Activated CD8-positive, alpha-beta memory T cell treated with anti-CD3 and anti-CD28 coated beads for 24 hours (primary cell): ENCODE results near the gene RNF26.
"Not testable (repeated sequence)": the region's sequence is repeated elsewhere in the genome, so short reads cannot be mapped to it uniquely, and the experiment has no call there.

Experiments
- DNase-seq: peaks from one replicate; pipeline ENCODE4 v3.0.0-alpha.2; 2020

Gene RNF26

DNA sequence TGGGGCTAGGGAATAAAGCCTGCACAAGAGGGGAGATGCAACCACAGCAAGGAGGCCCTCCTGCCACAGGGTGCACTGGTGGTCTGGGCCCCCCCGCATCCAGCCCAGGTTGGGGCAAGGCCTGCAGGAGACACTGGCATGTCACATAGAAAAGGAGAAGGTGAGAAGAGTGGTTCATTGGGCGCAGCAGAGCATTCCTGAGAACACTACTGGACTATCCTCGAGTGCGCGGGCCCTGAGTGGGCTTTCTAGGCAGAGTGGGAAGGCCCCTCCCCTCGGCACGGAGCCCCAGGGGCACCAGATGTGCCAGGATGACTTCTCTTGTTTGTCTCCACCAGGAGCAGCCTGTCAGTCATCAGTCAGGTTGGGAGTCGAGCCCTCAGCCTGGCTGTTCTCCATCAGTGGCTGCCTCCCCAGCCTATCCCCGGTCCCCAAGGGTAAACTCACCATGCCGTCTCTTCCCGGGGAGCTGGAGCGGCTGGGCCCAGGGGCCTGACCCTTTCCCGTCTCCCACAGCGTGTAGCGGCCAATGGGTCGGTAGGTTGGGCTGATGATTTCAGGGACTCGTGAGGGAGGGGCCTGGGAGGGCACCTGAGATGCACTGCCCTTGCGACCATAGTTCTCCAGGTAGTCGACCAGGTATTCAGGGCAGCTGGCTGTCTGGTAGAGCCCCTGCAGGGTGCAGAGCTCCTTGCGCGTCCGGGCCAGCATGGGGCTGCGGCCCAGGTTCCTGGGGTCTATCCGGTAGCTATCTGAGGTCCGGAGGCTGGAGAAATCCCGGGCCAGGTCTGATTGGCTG lies 38.1 kb downstream of the RNF26 start:
- DNase-seq, result no peak

- no peak for DNase-seq
These were observed 39.0 kb downstream of the RNF26 start for GRCh38 chr11:119373059-119373920.

- DNase-seq, result peak; percentile 69
These were observed 39.7 kb downstream of the RNF26 start for GRCh38 chr11:119373921-119374631.

DNA sequence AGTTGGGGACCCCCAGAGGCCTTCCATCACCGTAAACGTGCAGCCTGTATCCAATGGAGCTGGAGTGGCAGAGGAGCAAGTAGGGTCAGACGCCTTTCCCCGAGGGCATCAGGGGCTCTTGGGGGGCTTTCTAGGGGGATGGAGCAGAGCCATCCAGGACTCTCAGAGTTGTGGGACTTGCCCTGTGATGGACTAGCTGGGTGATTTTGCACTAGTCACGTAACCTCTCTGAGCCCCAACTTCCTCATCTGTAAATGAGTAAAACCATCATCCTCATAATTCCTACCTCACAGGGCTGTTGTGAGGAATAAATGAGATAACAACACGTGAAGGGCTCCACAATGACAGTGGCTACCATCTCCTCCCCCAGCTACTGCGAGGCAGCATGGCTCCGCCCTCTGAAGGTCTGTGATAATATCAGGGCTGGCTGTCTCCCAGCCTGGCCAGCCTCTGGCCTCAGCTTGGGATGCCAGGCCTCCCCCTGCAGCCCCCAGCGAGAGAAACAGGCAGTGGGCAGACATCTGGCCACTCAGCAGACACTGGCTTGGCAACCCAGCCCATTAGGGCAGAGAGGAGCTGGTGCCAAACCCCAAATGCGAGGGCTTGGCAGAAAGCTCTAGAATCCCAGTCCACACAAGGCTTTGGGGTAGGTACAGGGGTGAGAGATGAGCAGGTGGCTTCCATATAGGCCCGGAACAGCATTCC lies 40.5 kb downstream of the RNF26 start:
- no peak for DNase-seq

- DNase-seq, result no peak
These were observed 41.2 kb downstream of the RNF26 start for GRCh38 chr11:119375337-119376196.

DNA sequence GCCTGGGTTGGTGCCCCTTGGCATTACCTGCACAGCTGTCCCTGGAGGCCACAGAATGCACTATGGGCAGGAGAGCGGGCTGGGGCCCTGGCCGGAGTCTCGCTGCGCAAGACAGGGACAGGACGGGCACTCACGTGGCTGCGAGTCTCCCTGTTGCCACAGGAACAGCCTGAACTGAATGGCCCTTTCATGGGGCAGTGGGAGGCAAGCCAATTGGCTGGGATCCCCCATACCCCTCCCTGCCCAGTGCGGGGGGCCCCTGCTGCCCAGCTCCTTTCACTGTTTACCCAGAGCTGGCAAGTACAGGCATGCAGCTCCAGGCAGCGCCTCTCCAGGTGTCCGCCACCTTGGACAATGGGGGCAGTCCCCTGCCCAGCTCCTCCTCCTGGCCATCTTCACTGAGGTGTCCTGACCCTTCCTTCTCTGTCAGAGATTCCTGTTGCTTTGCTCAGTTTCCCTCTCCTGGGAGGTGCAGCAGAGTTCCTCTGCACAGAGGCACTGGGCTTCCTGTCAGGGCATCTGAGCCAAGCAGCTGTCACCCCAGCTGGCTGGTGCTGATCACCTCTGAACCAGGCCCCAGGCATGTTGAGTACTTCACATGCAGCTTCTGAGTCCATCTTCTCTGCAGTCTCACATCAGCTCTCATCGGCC lies 42.0 kb downstream of the RNF26 start:
- peak; percentile 52 for DNase-seq

DNA sequence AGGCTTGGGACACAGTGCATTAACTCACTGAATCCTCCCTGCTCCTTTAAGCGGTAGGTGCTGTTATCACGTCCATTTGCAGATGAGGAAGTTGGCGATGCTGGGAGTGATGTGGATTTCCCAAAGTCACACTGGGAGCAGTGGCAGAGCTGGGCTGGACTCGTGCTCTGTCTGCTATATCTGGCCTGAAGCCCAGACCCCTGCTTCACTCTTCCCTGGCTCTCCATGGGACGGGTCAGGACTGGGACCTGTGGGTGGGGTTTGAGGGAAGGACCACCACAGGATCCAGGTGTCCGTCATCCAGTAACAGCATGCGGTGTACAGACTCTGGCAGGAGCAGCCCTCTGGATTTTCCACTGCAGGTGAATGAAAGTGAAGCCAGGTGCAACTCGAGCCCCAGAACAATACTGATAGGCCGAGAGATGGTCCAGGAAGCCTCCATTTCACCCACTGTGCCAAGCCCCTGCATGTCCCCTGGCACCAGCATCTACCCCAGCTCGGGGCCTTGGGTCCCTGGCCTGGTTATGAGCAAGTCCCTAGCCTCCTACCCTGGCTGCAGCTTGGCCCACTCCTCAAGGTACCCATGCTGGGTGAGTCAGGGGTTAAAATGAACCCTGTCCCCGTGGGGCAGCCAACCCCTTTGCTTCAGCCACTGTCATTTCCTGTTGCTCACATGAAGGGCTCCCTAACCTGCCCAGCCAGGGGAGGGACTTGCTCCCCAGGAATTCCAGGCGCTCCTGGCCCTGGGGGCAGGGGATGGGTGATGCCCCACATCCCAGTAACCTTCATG lies 43.0 kb downstream of the RNF26 start:
- DNase-seq, result no peak

DNA sequence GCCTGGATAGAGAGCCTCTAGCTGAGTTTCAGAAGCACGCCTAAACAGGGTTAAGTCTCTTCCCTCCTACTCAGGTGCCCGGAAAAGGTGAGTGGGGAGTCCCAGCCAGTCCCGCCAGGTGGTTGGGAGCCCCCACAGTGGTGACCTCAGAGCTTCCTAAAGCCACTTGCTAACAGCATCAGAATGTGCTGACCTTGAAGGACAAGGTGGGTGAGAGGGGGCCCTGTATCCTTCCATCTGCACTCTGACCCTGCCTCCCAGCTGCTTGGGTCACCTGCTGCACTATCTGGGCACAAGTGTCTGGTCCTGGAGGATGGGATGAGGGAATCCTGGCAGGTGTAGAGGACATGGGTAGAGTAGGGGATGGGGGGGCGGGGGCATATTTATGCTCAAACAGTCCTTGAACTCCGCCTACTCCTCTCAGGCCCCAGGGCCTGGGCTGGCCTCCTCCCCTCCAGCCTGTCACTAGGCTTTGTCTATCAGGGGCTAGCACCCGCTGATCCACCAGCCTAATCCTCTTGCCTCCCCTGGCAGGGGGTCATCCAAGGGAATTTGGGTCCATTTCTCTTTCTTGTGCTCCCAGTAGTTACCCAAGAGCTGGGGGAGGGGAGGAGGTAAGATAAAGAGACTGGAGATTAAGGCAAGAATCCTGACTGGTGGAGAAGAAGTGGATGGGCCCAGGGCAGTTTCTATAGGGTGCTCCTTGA lies 43.8 kb downstream of the RNF26 start:
- DNase-seq, result no peak

- DNase-seq, result no peak
These were observed 44.6 kb downstream of the RNF26 start for GRCh38 chr11:119378851-119379465.

- no peak for DNase-seq
These were observed 46.0 kb downstream of the RNF26 start for GRCh38 chr11:119380160-119380826.

GRCh38 chr11:119380827-119381180 lies 46.5 kb downstream of the RNF26 start:
- DNase-seq, result peak; percentile 59

GRCh38 chr11:119381181-119381988 lies 47.1 kb downstream of the RNF26 start, which contains the start of gene USP2:
Gene USP2 (minus strand): TSS chr11:119381690. CDS start chr11:119373480, 8,210 bp downstream.
- DNase-seq, result peak; percentile 99

- peak; percentile 57 for DNase-seq
These were observed 47.8 kb downstream of the RNF26 start for GRCh38 chr11:119382101-119382500.

DNA sequence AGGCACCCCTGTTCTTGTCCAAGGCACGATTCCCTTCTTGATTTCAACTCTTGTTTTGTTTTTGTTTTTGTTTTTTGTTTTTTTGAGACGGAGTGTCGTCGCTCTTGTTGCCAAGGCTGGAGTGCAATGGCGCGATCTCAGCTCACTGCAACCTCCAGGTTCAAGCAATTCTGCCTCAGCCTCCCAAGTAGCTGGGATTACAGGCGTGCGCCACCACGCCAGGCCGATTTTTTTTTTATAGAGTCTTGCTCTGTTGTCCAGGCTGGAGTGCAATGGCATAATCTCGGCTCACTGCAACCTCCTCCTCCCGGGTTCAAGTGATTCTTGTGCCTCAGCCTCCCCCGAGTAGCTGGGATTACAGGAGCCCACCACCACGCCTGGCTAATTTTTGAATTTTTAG lies 48.2 kb downstream of the RNF26 start:
- DNase-seq, result not testable (repeated sequence)

- DNase-seq, result no peak
These were observed 50.0 kb downstream of the RNF26 start for GRCh38 chr11:119384332-119384731.
